HG03378 (cell line): ENCODE data around the gene ECHDC1.
"Not testable (repeated sequence)": the region's sequence is repeated elsewhere in the genome, so short reads cannot be mapped to it uniquely, and the experiment has no call there.

Experiments
- ATAC-seq: cut with Tn5 transposase; IDR thresholded peaks from one replicate; pipeline ENCODE4 v1.9.1; 2021; ENCODE audit warnings: mild to moderate bottlenecking, moderate library complexity; ENCODE audit not compliant: unreplicated experiment

ECHDC1 gene, protein sequence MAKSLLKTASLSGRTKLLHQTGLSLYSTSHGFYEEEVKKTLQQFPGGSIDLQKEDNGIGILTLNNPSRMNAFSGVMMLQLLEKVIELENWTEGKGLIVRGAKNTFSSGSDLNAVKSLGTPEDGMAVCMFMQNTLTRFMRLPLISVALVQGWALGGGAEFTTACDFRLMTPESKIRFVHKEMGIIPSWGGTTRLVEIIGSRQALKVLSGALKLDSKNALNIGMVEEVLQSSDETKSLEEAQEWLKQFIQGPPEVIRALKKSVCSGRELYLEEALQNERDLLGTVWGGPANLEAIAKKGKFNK

DNA sequence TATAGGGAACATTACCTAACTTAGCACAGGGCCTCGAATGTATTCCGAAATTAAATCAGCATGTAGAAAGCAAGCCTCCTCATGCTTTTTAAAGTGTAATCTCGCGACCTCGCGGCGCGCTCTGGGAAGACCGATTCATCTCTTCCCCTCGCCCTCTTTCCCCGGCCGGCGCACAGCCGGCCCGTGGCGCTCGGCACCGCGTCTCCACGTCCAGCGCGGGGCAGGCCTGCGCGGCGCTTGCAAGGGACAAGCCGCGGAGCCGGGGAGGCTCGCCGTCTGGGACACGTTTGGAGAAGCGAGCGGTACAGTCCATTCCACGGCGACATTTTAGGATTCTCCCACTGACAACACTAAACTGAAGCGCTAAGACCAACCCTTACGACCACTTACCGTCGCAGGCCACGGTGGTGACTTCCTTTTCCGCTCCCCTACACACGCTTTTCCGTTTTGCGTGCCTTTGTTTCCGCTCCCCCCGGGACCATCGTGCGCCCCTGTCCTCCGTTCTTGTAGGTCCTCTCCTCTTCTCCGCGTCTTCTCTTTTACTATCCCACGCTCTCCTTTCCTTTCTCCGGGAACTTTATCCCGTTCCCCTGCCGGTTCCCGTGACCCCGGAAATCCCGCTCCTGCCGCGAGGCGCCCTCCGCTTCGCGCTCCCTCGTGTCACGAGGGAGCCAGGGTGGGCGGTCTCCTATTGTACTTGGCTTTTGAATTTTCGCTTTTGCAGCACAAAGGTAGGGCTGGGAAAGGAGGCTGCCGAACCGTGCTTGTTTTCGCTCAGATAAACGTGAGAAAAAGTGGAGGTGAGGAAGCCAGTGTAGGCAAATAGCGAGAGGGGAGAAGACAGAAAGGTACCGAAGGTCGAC, at the start of gene ECHDC1:
TSS of gene ECHDC1 (minus strand) at position 664 of the 863 bp plus-strand sequence. CDS start 12,581 bp downstream, outside the sequence.
- ATAC-seq: peak; percentile 69

DNA sequence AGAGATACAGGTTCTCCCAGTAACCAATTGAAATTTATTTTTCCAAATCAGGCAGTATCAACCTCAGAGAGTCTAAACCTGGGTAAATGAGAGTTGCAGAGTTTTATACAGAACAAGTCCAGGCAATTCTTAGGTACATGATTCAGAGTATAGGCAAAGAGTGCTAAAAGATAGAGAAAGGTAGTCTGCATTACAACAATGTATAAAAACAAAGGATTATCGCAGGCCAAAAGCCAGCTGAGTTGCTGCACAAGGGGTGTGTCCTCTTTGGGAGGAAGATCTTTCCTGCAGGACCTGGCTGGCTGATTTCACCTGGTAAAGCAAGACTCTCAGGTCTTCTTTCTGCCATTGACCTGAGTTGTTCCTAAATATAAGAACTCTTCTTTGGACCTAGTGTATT, 48.9 kb upstream of the ECHDC1 start:
- ATAC-seq: no peak

DNA sequence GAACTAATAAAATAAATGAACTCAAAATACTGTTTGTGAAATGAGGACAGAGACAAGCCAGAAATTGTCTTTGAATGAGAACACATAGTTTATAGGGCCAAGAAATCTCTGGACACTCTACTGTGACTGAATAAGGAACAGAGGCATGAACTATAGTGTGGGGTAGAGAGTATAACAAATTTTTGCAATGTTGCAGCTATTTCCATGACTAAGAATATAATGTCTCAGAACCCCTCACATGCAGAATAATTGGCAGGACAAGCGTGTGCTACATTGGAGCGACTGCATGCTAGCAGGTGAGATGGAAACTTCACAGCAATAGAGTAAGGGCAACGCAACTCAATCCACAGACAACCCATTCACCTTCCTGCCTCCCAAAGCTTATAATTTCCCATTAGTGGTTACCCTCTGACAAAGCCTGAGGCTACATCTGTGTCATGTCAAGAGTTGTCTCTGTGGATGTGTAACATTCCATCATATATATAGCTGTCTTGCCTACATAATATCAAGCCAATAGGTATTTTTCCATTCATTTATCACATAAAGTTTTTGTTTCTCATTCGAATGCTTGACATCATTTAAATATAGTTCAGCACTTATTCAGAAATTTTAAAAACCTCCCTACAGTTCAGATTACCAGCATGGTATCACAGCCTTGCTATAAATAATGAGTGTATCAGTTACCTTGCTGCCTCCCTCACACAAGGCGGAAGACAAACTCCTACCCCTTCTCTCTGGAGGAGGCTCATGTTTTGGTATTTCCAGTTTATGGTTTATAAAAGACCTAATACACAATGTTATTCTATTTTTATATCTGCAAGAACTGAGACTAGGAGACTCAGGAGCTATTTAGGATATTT, 47.9 kb upstream of the ECHDC1 start:
- no peak for ATAC-seq

DNA sequence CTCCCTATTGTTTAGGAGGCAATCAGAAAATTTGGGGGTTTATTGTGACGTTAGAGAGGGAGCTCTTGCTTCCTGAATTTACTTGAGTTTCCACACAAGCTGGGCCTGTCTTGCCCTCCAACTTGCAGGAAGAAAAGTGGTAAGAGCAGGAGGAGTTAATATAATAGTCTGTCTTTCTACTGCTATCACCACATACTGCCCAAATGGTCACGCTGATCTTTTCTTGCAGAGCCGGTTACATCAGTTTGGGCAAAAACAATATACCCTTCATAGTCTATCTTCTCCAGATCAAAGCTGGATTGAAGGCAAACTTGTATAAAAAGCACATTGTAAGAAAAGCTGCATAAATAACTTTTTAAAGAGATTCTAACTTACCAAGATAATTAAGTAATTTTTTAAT, 46.3 kb upstream of the ECHDC1 start:
- no peak for ATAC-seq

DNA sequence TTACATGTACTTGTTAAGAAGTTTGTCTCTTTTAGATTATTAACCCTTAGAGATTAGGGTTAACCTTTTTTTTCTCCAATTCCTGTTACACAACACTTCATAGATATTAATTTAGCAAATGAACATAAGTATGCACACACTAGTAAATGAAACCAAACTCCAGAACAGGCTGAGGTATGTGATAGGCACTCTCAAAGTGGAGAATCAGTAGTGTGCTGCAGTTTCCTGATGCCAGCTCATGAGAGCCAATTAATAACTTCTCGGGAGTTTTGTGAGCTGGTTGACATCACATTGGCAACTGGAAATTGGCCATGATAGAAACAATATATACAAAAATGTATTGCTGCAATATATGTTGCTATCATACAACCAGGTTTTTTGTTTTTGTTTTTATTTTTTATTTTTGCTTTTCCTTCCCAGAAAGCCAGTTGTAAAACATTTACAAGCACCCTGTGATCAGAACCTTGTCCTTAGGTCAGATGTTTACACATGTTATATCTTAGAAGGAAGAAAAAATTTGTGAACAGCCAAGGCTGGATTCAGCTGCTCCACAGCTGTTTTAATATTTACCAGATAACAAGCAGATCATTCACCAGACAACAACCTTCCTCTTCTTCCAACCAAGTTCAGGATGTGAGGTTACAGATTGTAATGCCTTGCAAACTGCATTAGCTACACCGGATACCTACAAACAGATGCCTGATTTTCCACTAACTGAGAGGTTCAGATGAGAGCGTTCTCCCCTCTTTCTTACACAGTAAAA, 42.4 kb upstream of the ECHDC1 start:
- no peak for ATAC-seq

DNA sequence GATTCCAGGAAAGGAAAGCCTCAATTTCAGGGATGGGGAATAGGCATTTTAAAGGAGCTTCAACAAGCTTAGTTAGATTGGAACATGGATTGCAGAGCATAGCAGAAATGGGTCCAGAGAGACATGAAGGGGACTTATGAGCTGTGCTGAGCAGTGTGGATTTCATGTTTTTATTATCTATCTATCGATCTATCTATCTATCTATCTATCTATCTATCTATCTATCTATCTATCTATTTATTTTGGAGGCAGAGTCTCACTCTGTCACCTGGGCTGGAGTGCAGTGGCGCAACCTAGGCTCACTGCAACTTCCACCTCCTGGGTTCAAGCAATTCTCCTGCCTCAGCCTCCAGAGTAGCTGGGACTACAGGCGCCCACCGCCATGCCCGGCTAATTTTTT, 41.4 kb upstream of the ECHDC1 start:
- not testable (repeated sequence) for ATAC-seq

DNA sequence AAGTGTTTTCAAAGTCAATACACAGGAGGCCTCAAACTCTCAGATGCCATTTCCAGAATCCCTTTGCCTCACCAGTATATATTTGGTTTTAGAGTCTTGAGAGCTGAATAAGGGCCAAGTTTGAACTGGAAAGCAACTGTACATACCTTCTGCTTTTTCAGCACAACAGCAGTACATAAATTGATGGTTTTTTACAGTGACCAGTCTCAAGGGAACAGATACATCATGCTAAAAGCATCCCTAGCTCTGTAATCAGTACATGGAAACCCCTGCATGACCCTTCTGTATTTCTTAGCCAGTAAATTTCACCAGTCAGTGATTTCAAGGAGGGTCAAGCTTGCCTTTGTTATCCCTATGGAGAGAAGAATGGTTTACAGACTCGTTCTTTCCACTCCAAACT, 40.6 kb upstream of the ECHDC1 start:
- ATAC-seq: no peak

DNA sequence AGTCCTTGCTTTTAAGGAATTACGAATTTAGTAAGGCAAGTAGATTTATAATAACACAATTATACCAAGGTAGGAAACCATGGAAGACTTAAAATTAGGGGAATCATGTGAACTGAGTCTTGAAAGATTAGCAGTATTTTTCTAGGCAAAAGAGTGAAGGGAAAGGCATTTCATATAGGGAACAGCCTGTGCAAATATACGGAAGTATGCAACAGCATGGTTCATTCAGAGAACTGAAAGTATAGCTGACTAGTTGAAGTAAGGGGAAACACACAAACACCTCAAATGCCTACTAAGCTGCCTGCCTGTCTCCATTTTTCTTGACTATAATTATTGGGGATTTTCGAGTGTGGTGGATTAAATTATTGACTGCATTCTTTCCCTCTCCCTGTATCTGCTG, 39.0 kb upstream of the ECHDC1 start:
- no peak for ATAC-seq

DNA sequence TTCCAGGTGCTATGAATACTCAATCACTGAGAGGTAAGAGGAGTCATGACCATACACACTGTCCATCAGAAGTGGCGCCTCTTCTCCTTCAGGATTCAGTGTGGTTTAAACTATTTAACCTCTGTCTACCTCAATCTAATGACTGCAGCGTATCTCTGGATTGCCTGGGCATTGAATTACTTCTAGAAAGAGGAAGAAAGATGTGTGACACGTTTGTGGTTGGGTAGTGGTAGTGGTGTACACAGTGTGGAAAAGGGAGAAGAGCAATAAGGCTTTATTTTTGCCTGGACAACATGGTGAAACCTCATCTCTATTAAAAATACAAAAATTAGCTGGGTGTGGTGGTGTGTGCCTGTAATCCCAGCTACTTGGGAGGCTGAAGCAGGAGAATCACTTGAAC, 38.0 kb upstream of the ECHDC1 start:
- no peak for ATAC-seq

DNA sequence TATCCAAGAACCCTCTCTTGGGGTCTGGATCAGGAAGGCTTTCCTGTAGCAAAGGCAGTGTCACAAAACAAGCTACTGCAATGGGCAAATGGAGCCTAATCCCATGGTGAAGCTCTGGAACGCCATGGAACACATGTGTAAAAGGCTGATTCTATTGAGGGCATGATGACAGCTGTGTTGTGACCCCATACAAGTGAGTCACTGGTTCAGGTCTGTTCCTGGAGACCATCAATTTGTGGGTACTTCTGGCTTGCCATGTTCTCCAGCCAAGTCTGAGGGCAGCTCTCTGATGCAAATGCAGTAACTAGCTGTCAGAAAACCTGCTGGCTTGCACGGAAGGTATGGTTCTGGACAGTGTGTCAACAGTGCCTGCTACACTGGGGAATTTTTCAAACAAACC, 33.3 kb upstream of the ECHDC1 start:
- no peak for ATAC-seq

DNA sequence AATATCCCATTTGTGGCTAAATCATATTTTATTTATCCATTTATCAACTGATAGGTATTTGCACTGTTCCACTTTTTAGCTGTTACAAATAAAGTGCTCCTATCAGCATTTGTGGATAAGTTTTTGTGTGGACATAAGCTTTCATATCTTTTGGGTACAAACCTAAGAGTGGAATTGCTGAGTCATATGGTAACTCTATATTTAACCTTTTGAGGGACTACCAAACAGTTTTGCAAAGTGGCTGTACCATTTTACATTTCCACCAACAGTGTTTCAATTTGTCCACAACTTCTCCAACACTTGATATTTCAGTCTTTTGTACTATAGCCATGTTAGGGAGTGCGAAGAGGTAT, 23.6 kb upstream of the ECHDC1 start:
- ATAC-seq: no peak

DNA sequence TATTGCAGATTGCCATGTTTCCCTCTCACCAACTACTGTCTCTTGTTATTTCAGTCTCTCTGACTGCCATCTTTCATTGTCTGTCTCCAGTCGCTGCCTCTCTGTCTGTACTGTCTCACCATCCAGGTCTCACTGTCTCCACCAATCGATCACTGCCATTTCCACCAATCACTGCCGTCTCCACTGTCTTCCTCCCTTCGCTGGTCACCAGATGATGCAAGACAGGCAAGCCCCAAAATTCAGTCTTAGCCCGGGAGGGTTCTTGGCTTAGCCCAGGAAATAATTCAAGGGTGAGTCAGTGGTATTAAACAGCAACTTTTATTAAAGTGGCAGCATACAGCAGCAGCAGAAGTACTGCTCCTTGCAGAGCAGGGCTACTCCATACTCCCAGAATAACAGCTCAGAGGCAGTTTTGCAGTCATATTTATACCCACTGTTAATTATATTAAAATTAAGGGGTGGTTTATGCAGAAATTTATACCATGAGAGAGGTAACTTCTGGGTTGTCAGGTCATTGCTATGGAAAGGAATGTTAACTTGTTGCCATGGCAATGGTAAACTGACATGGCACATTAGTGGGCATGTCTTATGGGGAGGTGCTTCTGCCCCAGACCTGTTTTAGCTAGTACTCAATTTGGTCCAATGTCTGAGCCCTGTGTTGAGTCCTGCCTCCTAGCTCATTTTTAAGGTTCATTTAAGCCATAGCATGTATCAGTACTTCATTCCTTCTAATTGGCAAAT, 23.0 kb upstream of the ECHDC1 start:
- no peak for ATAC-seq

DNA sequence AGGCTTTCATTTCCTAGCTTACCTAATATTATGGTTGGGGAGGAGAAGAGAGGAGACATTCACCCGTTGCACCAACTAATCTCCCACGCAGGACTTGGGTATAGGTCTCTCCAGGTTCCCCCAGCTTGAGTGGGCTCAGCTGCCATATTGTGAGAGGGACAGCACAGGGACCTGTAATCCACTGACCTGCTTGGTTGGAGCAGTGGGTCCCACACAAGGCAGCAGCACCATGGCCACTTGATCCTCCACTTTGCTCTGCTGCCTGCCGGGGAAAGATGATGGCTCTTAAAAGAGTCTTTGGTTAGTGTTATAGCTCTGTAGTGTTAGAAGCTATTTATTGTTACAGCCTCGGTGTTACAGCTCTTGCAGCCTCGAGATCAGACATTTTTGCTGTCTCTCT, 22.5 kb upstream of the ECHDC1 start:
- no peak for ATAC-seq

DNA sequence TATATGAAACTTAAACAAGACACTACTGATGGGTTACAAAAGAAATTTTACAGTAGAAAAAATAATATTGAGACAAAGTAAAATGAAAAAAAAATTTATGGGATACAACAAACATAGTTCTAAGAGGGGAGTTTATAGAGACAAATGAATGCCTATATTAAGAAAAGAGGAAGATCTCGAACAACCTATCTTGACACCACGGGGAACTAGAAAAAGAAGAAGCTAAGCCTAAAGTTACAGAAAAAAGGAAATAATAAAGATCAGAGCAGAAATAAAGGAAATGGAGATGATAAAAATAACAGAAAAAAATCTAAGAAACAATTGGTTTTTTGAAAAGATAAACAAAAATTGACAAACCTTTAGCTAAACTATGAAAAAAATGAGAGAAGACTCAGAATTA, 9.1 kb upstream of the ECHDC1 start:
- ATAC-seq: no peak

DNA sequence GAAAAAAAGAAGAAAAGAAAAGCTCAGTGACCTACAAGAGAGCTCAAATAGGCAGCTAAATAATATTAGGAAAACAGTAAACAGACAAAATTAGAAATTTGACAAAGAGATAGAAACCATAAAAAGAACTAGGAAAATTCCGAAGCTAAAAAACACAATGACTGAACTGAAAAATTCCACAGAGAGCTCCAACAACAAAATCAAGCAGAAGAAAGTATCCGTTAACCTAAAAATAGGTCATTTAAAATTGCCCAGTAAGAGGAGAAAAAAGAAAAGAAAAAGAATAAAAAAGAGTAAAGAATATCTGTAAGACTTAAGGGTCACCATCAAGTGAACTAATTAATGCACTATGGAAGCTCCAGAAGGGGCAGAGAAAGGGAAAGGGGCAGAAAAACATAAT, 6.6 kb upstream of the ECHDC1 start:
- ATAC-seq: no peak

DNA sequence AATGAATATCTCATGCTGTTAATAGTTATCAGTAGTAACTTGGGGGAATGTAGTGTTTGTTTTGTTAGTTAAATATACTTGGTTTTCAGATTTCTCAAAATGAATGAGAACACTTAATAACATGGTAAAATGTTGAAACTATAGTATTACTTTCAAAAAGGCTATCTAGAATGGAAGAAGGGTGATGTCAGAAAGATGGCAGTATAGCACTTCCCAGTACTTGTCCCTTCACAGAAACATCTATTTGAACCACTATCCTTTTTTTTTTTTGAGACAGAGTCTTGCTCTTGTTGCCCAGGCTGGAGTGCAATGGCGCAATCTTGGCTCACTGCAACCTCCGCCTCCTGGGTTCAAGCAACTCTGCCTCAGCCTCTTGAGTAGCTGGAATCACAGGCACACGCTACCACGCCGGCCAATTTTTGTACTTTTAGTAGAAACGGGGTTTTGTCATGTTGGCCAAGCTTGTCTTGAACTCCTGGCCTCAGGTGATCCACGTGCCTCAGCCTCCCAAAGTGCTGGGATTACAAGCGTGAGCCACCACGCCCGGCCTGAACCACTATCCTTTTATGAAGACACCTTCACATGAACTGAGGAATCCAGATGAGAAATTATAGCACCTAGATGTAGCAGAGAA, 4.7 kb upstream of the ECHDC1 start:
- no peak for ATAC-seq

DNA sequence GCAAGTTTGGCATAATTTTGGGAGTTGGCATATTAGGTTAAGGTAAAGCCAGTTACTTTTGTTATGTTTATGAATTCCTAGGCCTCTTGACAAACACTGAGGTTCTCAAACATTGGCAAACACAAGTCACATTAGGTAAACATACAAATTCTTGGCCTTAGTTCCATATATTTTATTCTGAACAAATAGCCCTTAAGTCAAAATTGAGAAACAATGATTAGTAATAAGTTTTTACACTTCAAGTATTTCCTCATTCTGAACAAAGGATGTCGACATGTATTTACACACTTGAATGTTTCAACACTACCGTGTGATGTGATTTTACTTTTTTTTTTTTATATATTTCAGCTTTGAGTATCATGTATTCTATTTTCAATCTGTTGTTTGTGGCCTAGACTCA, 3.8 kb upstream of the ECHDC1 start:
- ATAC-seq: no peak

DNA sequence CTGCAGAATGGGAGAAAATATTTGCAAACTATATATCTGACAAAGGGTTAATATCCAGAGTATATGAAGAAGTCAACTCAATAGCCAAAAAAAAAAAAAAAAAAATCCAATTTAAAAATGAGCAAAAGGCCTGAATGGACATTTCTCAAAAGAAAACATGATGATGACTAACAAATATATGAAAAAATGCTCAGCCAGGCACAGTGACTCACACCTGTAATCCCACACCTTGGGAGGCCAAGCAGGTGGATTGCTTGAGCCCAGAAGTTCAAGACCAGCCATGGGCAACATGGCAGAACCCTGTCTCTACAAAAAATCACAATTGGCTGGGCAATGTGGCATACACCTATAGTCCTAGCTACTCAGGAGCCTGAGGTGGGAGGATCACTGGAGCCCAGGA, 2.1 kb upstream of the ECHDC1 start:
- ATAC-seq: no peak

DNA sequence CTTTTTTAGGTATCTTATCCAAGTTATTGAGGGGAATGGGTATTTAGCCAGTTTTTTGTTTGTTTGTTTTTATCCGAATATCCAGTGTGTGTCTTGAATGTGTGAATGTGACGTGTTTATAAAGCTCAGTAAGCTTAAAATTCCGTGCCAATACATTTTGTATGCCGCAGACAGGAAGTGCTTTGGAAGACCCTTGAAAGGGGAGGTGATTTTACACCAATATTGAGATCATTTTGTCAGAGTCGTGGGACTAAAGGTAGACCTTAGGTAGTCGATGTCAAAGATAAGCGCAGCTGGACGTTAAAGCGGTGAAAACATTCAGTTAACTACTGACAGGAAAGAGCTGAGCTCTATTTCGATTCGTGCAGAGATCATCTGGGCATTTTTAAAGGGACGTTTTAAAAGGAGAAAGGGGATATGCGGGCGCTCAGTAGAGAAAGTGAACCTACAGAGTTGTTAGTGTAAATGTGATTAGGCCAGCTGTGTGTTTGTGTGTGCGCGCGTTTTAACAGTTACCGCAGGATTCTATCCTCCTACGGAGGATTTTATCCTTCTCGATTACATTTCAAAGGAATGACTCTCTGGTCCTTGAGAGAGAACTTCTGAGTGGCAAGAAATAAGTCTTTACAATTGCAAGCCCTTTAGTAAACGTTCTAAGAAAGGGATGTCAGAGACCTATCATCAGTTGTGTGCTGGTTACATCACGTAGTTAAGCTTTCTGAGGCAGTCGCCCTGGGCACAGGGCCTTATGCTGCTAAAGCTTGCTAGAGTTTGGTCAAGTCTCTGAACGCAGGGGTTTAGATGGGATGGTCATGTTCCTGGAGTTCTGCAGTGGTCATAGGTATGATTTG, 625 bp upstream of the ECHDC1 start:
- ATAC-seq: no peak
